ENCODE results near the gene TTC9.

GRCh38 chr14:70671652-70672644 lies 30.2 kb downstream of the TTC9 start:
- no peak for TF ChIP-seq CTCF (IDR thresholded peaks at IDR 0.05)
- no peak for TF ChIP-seq POLR2A (IDR thresholded peaks at IDR 0.05)

Data from esophagus squamous epithelium (tissue), 4 donors.